WTC11 (cell line): ENCODE data around the gene ORM2. TPM values are rescaled to one million over a fixed set of nuclear protein-coding genes. Genes with fewer than 3 reads are reported as not detected.

Source experiments
- ATAC-seq: fragments of 200-7000 bp; cut with Tn5 transposase; 2 replicates; pipeline ENCODE4 v1.10.0; 2021; ENCODE audit warnings: mild to moderate bottlenecking, moderate library complexity
- CTCF ChIA-PET: fragments of 300-600 bp; sonication (Branson Sonifier 250); formaldehyde crosslinking; loops from one replicate; lab custom pipeline; 2021; ENCODE audit warnings: antibody characterized with exemption; lab: Charles Lee
- POLR2A ChIA-PET: fragments of 350-600 bp; sonication (Branson Sonifier 250); formaldehyde crosslinking; loops from one replicate; lab custom pipeline; 2021; ENCODE audit warnings: antibody characterized with exemption; lab: Charles Lee
- DNase-seq: peaks from one replicate; pipeline ENCODE4 v3.0.0; 2021; ENCODE audit warnings: low spot score
- H3K27ac Mint-ChIP-seq: 2 replicates; pipeline ENCODE4 v1.8.0; 2021; ENCODE audit warnings: mixed read lengths
- H3K27me3 Mint-ChIP-seq: 2 replicates; pipeline ENCODE4 v1.8.0; 2021; ENCODE audit warnings: low read depth, mild to moderate bottlenecking, moderate library complexity, mixed read lengths
- H3K36me3 Mint-ChIP-seq: 2 replicates; pipeline ENCODE4 v1.8.0; 2021; ENCODE audit warnings: mixed read lengths
- H3K4me1 Mint-ChIP-seq: 2 replicates; pipeline ENCODE4 v1.8.0; 2022; ENCODE audit warnings: mixed read lengths
- H3K4me3 Mint-ChIP-seq: 2 replicates; pipeline ENCODE4 v1.8.0; 2021; ENCODE audit warnings: mild to moderate bottlenecking, moderate library complexity, mixed read lengths
- H3K9me3 Mint-ChIP-seq: 2 replicates; pipeline ENCODE4 v1.8.0; 2021; ENCODE audit warnings: mixed read lengths
- ATF1 ChIP-seq: sonication (generic); formaldehyde crosslinking; IDR thresholded peaks from 2 replicates; pipeline ENCODE4 v1.8.1; 2023; ENCODE audit warnings: mild to moderate bottlenecking, moderate library complexity, missing genetic modification reagents
- ETV6 ChIP-seq: sonication (generic); formaldehyde crosslinking; IDR thresholded peaks from 2 replicates; pipeline ENCODE4 v1.8.1; 2022; ENCODE audit warnings: mild to moderate bottlenecking, missing genetic modification reagents
- SMAD3 ChIP-seq: sonication (generic); formaldehyde crosslinking; IDR thresholded peaks from 2 replicates; pipeline ENCODE4 v1.8.0; 2022; ENCODE audit warnings: missing genetic modification reagents, mild to moderate bottlenecking, borderline replicate concordance
- ZNF121 ChIP-seq: sonication (generic); formaldehyde crosslinking; IDR thresholded peaks from 2 replicates; pipeline ENCODE4 v1.8.0; 2023; ENCODE audit warnings: missing genetic modification reagents
- ZNF138 ChIP-seq: sonication (generic); formaldehyde crosslinking; conservative IDR thresholded peaks from 2 replicates; pipeline ENCODE4 v1.8.1; 2022; ENCODE audit warnings: mild to moderate bottlenecking, moderate library complexity, missing genetic modification reagents
- ZNF263 ChIP-seq: sonication (generic); formaldehyde crosslinking; IDR thresholded peaks from 2 replicates; pipeline ENCODE4 v1.8.1; 2022; ENCODE audit warnings: low read depth, mild to moderate bottlenecking, moderate library complexity, missing genetic modification reagents
- ZNF423 ChIP-seq: fragments of 250-450 bp; sonication (Bioruptor Pico); IDR thresholded peaks from 2 replicates; pipeline ENCODE4 v2.1.2; 2022; ENCODE audit warnings: mild to moderate bottlenecking, moderate library complexity
- total RNA-seq: library from RNA; stranded (reverse); gene quantifications from 3 replicates; pipeline ENCODE4 v1.2.3, GENCODE V29; 2021
- TF ChIP-seq, protein P1 (sequence below): sonication (generic); formaldehyde crosslinking; conservative IDR thresholded peaks from 2 replicates; pipeline ENCODE4 v1.8.1; 2023; ENCODE audit warnings: mild to moderate bottlenecking, low read depth, missing genetic modification reagents, moderate library complexity
- TF ChIP-seq, protein P2 (sequence below): sonication (generic); formaldehyde crosslinking; conservative IDR thresholded peaks from 2 replicates; pipeline ENCODE4 v1.8.1; 2022; ENCODE audit warnings: mild to moderate bottlenecking, missing genetic modification reagents
- TF ChIP-seq, protein P3 (sequence below): fragments of 250-450 bp; sonication (Bioruptor Pico); conservative IDR thresholded peaks from 2 replicates; pipeline ENCODE4 v1.9.0; 2021; ENCODE audit warnings: mild to moderate bottlenecking
- TF ChIP-seq, protein P4 (sequence below): sonication (generic); formaldehyde crosslinking; IDR thresholded peaks from 2 replicates; pipeline ENCODE4 v1.8.0; 2023; ENCODE audit warnings: missing genetic modification reagents
- TF ChIP-seq, protein P5 (sequence below): sonication (generic); formaldehyde crosslinking; IDR thresholded peaks from 2 replicates; pipeline ENCODE4 v1.8.1; 2023; ENCODE audit warnings: mild to moderate bottlenecking, missing genetic modification reagents, moderate library complexity
- TF ChIP-seq, protein P6 (sequence below): sonication (generic); formaldehyde crosslinking; IDR thresholded peaks from 2 replicates; pipeline ENCODE4 v1.8.0; 2023; ENCODE audit warnings: missing genetic modification reagents, mild to moderate bottlenecking, borderline replicate concordance
- TF ChIP-seq, protein P7 (sequence below): sonication (generic); formaldehyde crosslinking; IDR thresholded peaks from 2 replicates; pipeline ENCODE4 v1.8.0; 2023; ENCODE audit warnings: mild to moderate bottlenecking, missing genetic modification reagents

ORM2 gene
- total RNA-seq, 1 experiment from 2014 or later, result 1.6 TPM

DNA sequence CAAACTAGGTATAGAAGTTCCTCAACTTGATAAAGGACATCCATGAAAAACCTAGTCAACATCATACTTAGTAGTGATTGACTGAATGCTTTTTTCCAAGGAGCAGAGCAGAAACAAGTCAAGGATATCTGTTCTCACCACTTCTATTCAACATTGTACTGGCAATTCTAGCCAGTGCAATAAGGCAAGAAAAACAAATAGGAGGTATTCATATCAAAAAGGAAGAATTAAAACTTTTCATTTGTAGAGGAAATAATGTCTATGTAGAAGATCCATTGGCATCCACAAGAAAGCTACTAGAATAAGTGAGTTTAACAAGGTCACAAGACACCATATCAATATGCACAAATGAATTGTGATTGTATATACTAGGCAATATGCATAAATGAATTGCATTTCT is 35.0 kb upstream of the ORM2 start (continued):
- TF ChIP-seq ETV6 (CRISPR knock-in tag), result no peak
- no peak for TF ChIP-seq ZNF138
- TF ChIP-seq, protein P1, sequence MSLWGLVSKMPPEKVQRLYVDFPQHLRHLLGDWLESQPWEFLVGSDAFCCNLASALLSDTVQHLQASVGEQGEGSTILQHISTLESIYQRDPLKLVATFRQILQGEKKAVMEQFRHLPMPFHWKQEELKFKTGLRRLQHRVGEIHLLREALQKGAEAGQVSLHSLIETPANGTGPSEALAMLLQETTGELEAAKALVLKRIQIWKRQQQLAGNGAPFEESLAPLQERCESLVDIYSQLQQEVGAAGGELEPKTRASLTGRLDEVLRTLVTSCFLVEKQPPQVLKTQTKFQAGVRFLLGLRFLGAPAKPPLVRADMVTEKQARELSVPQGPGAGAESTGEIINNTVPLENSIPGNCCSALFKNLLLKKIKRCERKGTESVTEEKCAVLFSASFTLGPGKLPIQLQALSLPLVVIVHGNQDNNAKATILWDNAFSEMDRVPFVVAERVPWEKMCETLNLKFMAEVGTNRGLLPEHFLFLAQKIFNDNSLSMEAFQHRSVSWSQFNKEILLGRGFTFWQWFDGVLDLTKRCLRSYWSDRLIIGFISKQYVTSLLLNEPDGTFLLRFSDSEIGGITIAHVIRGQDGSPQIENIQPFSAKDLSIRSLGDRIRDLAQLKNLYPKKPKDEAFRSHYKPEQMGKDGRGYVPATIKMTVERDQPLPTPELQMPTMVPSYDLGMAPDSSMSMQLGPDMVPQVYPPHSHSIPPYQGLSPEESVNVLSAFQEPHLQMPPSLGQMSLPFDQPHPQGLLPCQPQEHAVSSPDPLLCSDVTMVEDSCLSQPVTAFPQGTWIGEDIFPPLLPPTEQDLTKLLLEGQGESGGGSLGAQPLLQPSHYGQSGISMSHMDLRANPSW (CRISPR knock-in tag), result no peak
- TF ChIP-seq ZNF121 (CRISPR knock-in tag), result no peak
- no peak for TF ChIP-seq ATF1 (CRISPR knock-in tag)

DNA sequence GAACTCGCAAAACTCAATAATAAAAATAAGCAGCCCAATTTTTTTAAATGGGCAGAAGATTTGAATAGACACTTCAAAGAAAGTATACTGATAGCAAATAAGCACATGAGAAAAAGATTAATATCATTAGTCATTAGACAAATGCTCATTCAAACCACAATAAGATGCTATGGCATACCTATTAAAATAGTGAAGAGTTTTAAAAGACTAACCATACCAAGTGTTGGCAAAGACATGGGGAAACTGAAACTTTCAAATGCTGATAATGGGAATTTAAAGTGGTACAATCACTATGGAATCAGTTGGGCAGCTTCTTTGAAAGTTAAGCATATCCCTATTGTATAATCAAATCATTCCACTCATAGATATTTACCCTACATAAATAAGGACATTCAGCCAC is 33.3 kb upstream of the ORM2 start:
- peaks cover 70% of the 10 kb centered on the region for H3K36me3 Mint-ChIP-seq
- no peaks in the 10 kb centered on the region for H3K4me1 Mint-ChIP-seq
- CTCF ChIA-PET, result no interaction called here
- H3K27ac Mint-ChIP-seq, result no peak overlapping the region
- no peaks in the 10 kb centered on the region for H3K27me3 Mint-ChIP-seq
- no peak for DNase-seq
- POLR2A ChIA-PET, result no interaction called here
- TF ChIP-seq, protein P2, sequence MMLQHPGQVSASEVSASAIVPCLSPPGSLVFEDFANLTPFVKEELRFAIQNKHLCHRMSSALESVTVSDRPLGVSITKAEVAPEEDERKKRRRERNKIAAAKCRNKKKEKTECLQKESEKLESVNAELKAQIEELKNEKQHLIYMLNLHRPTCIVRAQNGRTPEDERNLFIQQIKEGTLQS (CRISPR knock-in tag), result no peak
- TF ChIP-seq SMAD3 (no peak), ZNF423 (CRISPR knock-in tag) (no peak), ZNF263 (no peak)
- TF ChIP-seq, protein P3, sequence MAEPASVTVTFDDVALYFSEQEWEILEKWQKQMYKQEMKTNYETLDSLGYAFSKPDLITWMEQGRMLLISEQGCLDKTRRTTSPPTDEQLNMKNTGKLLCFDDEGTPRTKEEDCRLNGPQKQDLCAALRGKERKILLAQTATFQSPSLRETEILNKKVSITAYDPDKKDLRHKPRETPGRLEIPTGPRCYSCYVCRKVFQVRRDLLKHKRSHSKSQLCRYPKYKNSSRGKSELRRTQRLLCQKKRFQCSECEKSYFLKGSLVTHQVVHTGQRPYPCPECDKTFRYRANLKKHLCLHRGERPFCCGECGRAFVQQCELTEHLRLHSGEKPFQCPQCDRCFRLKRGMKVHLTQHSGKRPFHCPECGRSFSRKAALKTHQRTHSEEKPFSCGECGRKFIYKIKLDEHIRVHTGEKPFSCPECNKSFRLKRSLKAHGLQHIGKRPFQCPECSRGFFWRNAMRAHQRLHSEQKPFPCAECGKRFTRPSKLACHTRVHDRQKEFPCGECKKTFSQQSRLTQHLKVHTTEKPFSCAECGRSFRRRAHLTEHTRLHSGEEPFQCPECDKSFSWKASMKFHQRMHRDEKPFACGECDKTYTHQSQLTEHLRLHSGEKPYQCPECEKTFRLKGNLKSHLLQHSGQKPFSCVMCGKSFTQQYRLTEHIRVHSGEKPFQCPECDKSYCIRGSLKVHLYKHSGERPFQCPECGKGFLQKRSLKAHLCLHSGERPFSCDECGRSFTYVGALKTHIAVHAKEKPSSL, result no peak
- TF ChIP-seq, protein P4, sequence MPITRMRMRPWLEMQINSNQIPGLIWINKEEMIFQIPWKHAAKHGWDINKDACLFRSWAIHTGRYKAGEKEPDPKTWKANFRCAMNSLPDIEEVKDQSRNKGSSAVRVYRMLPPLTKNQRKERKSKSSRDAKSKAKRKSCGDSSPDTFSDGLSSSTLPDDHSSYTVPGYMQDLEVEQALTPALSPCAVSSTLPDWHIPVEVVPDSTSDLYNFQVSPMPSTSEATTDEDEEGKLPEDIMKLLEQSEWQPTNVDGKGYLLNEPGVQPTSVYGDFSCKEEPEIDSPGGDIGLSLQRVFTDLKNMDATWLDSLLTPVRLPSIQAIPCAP (CRISPR knock-in tag), result no peak
- TF ChIP-seq, protein P5, sequence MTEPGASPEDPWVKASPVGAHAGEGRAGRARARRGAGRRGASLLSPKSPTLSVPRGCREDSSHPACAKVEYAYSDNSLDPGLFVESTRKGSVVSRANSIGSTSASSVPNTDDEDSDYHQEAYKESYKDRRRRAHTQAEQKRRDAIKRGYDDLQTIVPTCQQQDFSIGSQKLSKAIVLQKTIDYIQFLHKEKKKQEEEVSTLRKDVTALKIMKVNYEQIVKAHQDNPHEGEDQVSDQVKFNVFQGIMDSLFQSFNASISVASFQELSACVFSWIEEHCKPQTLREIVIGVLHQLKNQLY (CRISPR knock-in tag), result no peak
- TF ChIP-seq, protein P6, sequence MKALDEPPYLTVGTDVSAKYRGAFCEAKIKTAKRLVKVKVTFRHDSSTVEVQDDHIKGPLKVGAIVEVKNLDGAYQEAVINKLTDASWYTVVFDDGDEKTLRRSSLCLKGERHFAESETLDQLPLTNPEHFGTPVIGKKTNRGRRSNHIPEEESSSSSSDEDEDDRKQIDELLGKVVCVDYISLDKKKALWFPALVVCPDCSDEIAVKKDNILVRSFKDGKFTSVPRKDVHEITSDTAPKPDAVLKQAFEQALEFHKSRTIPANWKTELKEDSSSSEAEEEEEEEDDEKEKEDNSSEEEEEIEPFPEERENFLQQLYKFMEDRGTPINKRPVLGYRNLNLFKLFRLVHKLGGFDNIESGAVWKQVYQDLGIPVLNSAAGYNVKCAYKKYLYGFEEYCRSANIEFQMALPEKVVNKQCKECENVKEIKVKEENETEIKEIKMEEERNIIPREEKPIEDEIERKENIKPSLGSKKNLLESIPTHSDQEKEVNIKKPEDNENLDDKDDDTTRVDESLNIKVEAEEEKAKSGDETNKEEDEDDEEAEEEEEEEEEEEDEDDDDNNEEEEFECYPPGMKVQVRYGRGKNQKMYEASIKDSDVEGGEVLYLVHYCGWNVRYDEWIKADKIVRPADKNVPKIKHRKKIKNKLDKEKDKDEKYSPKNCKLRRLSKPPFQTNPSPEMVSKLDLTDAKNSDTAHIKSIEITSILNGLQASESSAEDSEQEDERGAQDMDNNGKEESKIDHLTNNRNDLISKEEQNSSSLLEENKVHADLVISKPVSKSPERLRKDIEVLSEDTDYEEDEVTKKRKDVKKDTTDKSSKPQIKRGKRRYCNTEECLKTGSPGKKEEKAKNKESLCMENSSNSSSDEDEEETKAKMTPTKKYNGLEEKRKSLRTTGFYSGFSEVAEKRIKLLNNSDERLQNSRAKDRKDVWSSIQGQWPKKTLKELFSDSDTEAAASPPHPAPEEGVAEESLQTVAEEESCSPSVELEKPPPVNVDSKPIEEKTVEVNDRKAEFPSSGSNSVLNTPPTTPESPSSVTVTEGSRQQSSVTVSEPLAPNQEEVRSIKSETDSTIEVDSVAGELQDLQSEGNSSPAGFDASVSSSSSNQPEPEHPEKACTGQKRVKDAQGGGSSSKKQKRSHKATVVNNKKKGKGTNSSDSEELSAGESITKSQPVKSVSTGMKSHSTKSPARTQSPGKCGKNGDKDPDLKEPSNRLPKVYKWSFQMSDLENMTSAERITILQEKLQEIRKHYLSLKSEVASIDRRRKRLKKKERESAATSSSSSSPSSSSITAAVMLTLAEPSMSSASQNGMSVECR (CRISPR knock-in tag), result no peak
- TF ChIP-seq, protein P7, sequence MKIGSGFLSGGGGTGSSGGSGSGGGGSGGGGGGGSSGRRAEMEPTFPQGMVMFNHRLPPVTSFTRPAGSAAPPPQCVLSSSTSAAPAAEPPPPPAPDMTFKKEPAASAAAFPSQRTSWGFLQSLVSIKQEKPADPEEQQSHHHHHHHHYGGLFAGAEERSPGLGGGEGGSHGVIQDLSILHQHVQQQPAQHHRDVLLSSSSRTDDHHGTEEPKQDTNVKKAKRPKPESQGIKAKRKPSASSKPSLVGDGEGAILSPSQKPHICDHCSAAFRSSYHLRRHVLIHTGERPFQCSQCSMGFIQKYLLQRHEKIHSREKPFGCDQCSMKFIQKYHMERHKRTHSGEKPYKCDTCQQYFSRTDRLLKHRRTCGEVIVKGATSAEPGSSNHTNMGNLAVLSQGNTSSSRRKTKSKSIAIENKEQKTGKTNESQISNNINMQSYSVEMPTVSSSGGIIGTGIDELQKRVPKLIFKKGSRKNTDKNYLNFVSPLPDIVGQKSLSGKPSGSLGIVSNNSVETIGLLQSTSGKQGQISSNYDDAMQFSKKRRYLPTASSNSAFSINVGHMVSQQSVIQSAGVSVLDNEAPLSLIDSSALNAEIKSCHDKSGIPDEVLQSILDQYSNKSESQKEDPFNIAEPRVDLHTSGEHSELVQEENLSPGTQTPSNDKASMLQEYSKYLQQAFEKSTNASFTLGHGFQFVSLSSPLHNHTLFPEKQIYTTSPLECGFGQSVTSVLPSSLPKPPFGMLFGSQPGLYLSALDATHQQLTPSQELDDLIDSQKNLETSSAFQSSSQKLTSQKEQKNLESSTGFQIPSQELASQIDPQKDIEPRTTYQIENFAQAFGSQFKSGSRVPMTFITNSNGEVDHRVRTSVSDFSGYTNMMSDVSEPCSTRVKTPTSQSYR (CRISPR knock-in tag), result no peak
- peaks cover 27% of the 10 kb centered on the region for H3K9me3 Mint-ChIP-seq
- no peak overlapping the region for H3K4me3 Mint-ChIP-seq
- ATAC-seq, result no peak
